ENCODE measurements around the gene LSM3.

LSM3 gene

GRCh38 chr3:14245822-14246221, 67.2 kb downstream of the LSM3 start:
- in situ Hi-C loops (cut with HindIII; ENCODE audit: low pct_ligation_motif_present, low sequenced_read_pairs) = no loop called here
- H3K36me3 ChIP-seq (replicated peaks) = no peaks in the 10 kb centered on the region
- H3K27me3 ChIP-seq (replicated peaks) = no peaks in the 10 kb centered on the region
- no peak for DNase-seq
- TF ChIP-seq CTCF (IDR thresholded peaks at IDR 0.05; ENCODE audit: low read depth, low read length, missing control alignments) = no peak
- no peak overlapping the region for H3K27ac ChIP-seq
- no peak overlapping the region for H3K4me3 ChIP-seq (ENCODE audit: low read depth, low read length)

- DNase-seq = no peak
- no peaks in the 10 kb centered on the region for H3K36me3 ChIP-seq (replicated peaks)
- TF ChIP-seq CTCF (IDR thresholded peaks at IDR 0.05; ENCODE audit: low read depth, low read length, missing control alignments) = no peak
- no peak overlapping the region for H3K27ac ChIP-seq
- H3K27me3 ChIP-seq (replicated peaks) = no peaks in the 10 kb centered on the region
- no peak overlapping the region for H3K4me3 ChIP-seq (ENCODE audit: low read depth, low read length)
- in situ Hi-C loops (cut with HindIII; ENCODE audit: low pct_ligation_motif_present, low sequenced_read_pairs) = no loop called here
These were observed 67.8 kb downstream of the LSM3 start for GRCh38 chr3:14246414-14246813.

- in situ Hi-C loops (cut with HindIII; ENCODE audit: low pct_ligation_motif_present, low sequenced_read_pairs) = no loop called here
- no peak for TF ChIP-seq CTCF (IDR thresholded peaks at IDR 0.05; ENCODE audit: low read depth, low read length, missing control alignments)
- DNase-seq = no peak
- H3K27ac ChIP-seq = no peak overlapping the region
- H3K36me3 ChIP-seq (replicated peaks) = no peaks in the 10 kb centered on the region
- H3K4me3 ChIP-seq (ENCODE audit: low read depth, low read length) = no peak overlapping the region
- H3K27me3 ChIP-seq (replicated peaks) = no peaks in the 10 kb centered on the region
These were observed 69.8 kb downstream of the LSM3 start for GRCh38 chr3:14248477-14248848.

GRCh38 chr3:14248849-14249523, 70.4 kb downstream of the LSM3 start:
- TF ChIP-seq CTCF (IDR thresholded peaks at IDR 0.05; ENCODE audit: low read depth, low read length, missing control alignments) = no peak
- in situ Hi-C loops (cut with HindIII; ENCODE audit: low pct_ligation_motif_present, low sequenced_read_pairs) = no loop called here
- Histone ChIP-seq H3K4me3 (ENCODE audit: low read depth, low read length) (no peak overlapping the region), H3K27me3 (replicated peaks) (no peaks in the 10 kb centered on the region), H3K36me3 (replicated peaks) (no peaks in the 10 kb centered on the region), H3K27ac (no peak overlapping the region)
- no peak for DNase-seq
